GM18861 (cell line): ENCODE data around the gene AZIN2.
"Not testable (repeated sequence)": the region's sequence is repeated elsewhere in the genome, so short reads cannot be mapped to it uniquely, and the experiment has no call there.

Experiments
- ATAC-seq: cut with Tn5 transposase; IDR thresholded peaks from one replicate; pipeline ENCODE4 v1.9.1; 2021; ENCODE audit not compliant: unreplicated experiment

Gene AZIN2

DNA sequence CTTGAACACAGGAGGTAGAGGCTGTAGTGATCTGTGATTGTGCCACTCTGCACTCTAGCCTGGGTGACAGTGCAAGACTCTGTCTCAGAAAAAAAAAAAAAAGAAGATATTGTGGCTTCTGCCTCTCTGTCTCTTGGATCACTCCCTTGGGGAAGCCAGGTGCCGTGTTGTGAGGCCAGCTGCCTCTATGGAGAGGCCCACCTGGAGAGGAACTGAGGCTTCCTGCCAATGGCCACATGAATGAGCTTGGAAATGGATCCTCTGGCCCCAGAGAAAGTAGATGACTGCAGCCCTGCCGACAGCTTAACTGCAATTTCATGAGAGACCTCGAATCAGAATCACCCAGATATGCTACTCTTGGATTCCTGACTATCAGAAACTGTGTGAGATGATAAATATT, 24.5 kb upstream of the AZIN2 start:
- no peak for ATAC-seq

DNA sequence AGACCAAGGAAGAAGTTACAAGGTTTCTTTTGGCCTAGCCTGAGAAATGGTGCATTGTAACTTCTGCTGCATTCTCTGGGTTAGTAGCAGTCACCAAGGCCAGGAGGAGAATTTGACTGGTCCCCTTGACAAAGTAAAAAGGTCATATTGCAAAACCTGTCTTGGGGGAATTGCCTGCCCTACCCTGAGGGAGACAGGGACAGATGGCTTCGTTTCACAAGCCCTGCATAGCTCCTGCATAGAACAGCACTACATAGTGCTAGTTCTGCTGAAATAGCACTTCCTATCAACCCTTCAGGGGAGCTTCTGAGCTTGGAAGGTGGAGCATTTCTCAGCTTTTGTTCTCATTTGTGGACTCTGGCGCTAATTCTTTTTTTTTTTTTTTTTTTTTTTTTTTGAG, 23.9 kb upstream of the AZIN2 start:
- no peak for ATAC-seq

- ATAC-seq = no peak
These were observed 20.3 kb upstream of the AZIN2 start for GRCh38 chr1:33060579-33061083.

DNA sequence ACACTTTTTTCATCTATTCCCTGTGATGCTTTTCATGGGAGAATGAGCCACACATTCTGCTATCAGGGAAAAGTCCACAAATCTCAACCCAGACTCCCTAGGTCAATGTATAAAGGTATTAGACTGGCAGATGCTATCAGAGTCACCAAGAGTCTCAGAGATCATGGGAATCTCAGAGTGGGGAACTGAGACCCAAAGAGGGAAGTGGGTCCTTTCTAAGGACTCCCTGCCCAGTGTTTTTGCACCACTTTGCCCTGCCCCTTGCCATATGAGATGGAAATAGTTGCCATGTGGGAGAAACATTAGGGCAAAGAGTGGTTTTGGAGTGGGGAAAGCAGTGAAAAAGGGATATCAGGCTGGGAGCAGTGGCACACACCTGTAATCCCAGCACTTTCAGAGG, 19.1 kb upstream of the AZIN2 start:
- no peak for ATAC-seq

DNA sequence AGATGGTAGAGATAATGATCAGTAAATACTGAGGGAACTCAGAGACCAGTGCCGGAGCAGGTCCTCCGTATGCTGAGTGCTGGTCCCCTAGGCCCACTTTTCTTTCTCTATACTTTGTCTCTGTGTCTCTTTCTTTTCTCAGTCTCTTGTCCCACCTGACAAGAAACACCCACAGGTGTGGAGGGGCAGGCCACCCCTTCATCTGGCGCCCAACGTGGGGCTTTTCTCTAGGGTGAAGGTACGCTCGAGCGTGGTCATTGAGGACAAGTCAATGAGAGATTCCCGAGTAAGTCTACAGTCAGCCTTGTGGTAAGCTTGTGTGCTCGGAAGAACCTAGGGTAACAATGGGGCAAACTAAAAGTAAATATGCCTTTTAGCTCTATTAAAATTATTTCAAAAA, 16.7 kb upstream of the AZIN2 start:
- ATAC-seq = not testable (repeated sequence)

GRCh38 chr1:33065301-33065700, 15.7 kb upstream of the AZIN2 start:
- ATAC-seq = no peak

DNA sequence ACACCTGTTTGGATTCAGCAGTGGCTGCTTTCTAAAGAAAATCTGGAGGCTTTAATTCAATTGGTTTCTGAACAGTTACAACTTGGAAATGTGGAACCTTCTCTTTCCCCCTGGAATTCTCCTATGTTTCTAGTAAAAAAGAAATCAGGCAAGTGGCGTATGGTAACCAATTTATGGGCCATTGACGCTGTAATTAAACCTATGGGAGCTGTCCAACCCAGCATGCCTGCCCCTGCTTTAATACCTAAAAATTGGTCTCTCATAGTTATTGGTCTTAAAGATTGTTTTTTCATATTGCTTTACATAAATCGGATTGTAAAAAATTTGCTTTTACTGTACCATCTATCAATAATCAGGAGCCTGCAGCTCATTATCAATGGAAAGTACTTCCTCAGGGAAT, 14.5 kb upstream of the AZIN2 start:
- ATAC-seq = not testable (repeated sequence)

GRCh38 chr1:33068108-33068507, 12.8 kb upstream of the AZIN2 start:
- ATAC-seq = not testable (repeated sequence)

GRCh38 chr1:33070628-33071027, 10.3 kb upstream of the AZIN2 start:
- no peak for ATAC-seq

DNA sequence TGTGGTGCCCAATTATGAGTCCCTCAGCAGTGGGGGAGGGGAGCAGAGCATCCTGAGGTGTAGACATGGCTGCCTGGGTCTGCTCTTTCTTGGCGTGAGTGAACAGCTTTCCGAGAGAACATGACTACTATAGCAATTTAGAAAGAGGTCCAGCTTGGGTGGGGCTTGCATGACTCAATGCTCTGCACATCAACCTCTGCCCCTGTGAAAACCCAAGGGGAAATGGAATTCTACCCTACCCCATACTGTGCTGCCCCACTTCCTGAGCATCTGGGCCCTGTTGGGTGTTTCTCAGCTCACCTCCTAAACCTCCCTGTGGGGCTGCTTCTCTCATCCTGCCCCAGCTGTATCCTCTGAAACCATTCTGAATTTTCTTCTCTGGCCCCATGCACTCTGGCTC, 8.2 kb upstream of the AZIN2 start:
- no peak for ATAC-seq

GRCh38 chr1:33074193-33074945, 6.6 kb upstream of the AZIN2 start:
- ATAC-seq = no peak

DNA sequence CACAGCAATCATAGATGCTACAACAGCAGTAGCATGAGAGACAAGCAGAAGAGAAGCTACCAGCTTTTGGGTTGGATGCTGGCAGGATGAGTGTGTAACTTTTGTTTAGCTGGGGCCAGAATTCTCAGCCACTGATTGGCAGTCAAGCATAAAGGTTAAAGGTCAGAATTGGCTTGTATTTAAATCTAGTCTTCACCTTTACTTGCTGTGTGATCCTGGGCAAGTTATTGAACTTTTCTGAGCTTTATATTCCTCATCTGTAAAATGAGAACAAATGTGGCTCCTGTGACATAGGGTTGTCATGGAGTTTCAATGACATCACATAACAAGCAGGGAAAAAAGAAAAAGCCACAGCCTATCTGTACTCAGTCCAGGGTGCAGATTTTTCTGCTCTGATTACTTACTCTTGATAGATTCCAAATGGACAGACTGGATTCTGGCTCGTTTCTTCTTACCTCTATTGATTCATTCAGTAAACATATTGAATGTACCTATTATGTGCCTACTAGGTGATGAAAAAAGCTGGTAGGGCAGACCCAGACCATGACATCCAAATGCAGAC, 2.8 kb upstream of the AZIN2 start:
- ATAC-seq = no peak

- ATAC-seq = no peak
These were observed 580 bp upstream of the AZIN2 start for GRCh38 chr1:33080373-33080772.

DNA sequence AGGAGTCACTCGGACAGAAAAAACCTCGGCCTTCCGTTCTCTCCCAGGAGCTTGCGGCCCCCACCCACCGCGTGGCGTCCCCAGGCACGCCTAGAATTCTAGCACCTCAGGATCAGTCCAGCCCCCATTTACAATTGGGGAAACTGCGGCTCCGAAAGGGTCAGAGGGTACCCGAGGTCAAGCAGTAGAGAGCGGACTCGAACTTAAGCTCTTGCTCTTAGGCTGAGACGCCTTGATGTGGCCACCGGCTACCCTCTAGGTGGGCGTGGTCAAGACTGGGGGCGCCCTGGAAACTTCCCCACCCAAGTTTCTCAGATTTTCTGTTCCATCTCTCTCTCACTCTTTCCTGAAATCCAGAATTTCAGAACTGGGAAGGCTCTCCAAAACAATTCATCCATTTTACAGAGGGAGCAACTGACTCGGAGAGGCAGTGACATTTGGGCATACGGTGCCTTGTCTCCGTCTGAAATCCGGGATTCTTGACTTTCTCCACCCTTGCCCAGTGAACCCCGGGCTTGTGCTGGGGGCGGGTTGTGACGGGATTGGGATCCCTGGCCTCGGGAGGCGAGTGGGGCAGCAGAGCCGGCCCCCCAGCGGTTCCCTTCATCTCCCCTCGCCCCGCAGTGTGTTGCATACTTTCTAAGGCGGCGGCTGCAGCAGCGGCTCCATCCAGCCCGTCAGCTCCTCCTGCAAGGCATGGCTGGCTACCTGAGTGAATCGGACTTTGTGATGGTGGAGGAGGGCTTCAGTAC, 777 bp downstream of the AZIN2 start:
- no peak for ATAC-seq

GRCh38 chr1:33082575-33083108, 1.7 kb downstream of the AZIN2 start:
- no peak for ATAC-seq

DNA sequence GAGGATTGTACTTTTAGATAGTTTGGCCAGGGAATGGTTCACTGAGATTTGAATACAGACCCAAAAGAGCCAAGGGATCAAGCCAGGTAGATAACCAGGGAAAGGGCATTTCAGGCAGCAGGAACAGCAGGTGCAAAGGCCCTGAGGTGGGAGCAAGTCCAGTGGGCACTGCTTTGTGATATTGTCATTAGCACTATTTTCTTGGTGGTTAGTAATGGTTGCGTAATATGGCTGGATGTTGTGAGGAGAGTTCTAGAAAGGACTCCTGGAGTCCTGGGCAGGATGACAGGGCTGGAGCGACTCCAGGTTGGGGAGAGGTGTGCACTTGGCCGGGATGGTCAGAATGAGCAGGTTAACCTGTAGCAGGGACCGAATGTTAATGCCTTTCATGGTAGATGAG, 4.4 kb downstream of the AZIN2 start:
- ATAC-seq = no peak

DNA sequence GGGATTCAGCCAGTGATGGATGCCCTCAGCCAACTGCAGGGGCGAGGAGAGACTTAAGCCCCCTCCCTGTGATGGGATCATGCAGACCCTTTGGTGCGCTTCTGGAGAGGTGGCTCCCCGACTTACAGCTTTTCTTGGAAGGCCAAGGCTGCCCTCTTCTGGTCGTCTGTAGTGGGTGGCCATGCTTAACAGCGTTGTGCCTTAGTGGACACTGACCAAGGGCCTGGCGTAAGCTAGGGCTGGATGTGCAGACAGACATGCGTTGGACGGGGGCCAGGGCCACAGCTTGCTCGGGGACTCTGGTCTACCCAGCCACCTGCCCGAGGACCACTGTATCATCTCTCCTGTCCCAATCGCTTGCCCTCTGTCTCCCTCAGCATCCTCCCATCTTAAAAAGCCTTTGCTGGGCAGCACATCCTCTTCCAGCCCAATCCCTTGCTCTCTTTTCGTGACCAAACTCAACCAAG, 5.5 kb downstream of the AZIN2 start:
- ATAC-seq = no peak

- ATAC-seq = no peak
These were observed 6.7 kb downstream of the AZIN2 start for GRCh38 chr1:33087677-33088076.

DNA sequence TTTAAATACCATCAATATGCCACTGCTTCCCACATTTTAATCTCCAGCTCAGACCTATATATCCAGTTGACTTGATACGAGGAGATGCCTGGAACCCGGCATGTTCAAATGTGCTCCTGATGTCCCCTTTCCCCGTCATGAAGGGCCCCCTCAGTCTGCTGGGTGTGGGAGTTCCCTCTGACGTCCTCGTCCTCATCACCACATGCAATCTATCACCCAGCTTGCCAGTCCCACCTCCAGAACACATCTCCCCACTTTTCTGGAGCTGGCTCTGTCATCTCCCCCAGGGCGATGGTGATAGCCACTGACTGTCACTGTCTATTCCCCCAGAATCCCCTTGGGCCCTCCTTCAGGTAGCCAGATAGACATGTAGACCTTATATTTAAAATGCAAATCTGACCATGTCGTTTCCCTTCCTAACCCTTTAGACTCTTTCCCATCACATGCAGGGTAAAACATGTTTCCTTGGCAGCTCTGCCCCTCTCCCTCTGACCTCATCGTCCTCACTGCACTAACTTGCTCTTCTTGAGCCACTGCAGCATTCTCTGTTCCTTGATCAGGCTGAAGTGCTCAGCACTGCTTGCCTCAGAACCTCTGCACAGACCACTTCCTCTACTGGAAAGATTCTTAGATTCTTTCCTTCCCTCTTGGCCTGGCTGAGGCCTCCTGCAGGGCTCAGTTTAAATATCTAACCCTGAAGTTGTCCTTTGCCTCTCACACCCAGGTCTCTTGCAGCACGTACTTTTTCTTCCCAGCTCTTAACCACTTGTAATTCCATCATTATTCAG, 7.4 kb downstream of the AZIN2 start:
- no peak for ATAC-seq

DNA sequence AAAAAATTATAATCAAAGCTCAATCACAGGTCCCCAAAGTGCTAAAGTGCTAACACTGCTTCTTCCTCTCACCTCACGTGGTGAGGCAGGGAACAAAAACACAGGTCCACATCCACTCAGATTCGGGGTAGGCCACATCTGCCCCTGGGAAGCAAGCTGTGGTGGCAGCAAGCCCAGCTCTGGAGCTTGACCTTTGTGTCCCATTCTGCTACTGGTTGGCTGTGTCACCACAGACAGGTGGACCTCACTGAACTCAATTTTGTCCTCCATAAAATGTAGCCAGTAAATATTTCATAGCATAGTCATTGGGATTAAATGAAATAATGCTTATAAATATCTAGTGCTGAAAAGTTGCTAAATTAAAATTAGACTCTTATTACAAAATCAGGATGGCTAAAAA, 8.5 kb downstream of the AZIN2 start:
- no peak for ATAC-seq

GRCh38 chr1:33092438-33092837, 11.5 kb downstream of the AZIN2 start:
- ATAC-seq = no peak
